Naive B cell (primary cell): ENCODE data around the gene TSSK3. TPM values are rescaled to one million over a fixed set of nuclear protein-coding genes. Genes with fewer than 3 reads are reported as not detected.

Source experiments
- ATAC-seq, 2 donors: fragments of 150-1000 bp; cut with Tn5 transposase; 2 replicates each; pipeline ENCODE4 v1.10.0; 2021; ENCODE audit warnings: low read depth in 2 of 2, mild to moderate bottlenecking in 2 of 2, moderate library complexity in 2 of 2
- DNase-seq: peaks from one replicate; pipeline ENCODE4 v3.0.0; 2022
- H3K27ac Mint-ChIP-seq, 6 donors: one replicate each; pipeline ENCODE4 v1.8.0; 2020 to 2022; ENCODE audit warnings: mild to moderate bottlenecking in 6 of 6, mixed read lengths in 6 of 6, moderate library complexity in 5 of 6, inconsistent platforms in 2 of 6
- H3K27me3 Mint-ChIP-seq, 3 donors: one replicate each; pipeline ENCODE4 v1.8.0; 2021 to 2022; ENCODE audit warnings: mixed read lengths in 3 of 3, mild to moderate bottlenecking in 1 of 3
- H3K36me3 Mint-ChIP-seq, 2 donors: one replicate each; pipeline ENCODE4 v1.8.0; 2020 to 2022; ENCODE audit warnings: mixed read lengths in 2 of 2, inconsistent platforms in 1 of 2, mild to moderate bottlenecking in 1 of 2
- H3K4me1 Mint-ChIP-seq, 3 donors: one replicate each; pipeline ENCODE4 v1.8.0; 2020 to 2022; ENCODE audit warnings: mixed read lengths in 3 of 3, inconsistent platforms in 1 of 3, mild to moderate bottlenecking in 1 of 3, moderate library complexity in 1 of 3
- H3K4me3 Mint-ChIP-seq, 8 donors: one replicate each; pipeline ENCODE4 v1.8.0; 2020 to 2022; ENCODE audit warnings: mild to moderate bottlenecking in 8 of 8, mixed read lengths in 8 of 8, moderate library complexity in 8 of 8, inconsistent platforms in 2 of 8
- H3K9me3 Mint-ChIP-seq, 7 donors: one replicate each; pipeline ENCODE4 v1.8.0; 2020 to 2022; ENCODE audit warnings: mixed read lengths in 7 of 7, mild to moderate bottlenecking in 5 of 7, inconsistent platforms in 2 of 7, moderate library complexity in 1 of 7
- polyA plus RNA-seq, 6 donors: library from polyadenylated mRNA; unstranded; fragments of 300-500 nt; fragmentation: Illumina TruSeq; gene quantifications; one replicate each; pipeline ENCODE4 v1.2.3, GENCODE V29; 2021; ENCODE audit warnings: low read depth in 6 of 6

Gene TSSK3
- polyA plus RNA-seq, 6 donors from 2014 or later: 0.30 to 4.8 (median 0.94) TPM

GRCh38 chr1:32334864-32335534 lies 27.3 kb upstream of the TSSK3 start:
- peak overlapping the region; percentile 86 to 95 (median 91) for H3K4me3 Mint-ChIP-seq
- H3K36me3 Mint-ChIP-seq: peaks cover 9 to 18% of the 10 kb centered on the region in 2 donors
- peak overlapping the region; percentile 22 to 94 (median 74) for H3K27ac Mint-ChIP-seq
- peaks cover 56 to 71% (median 62%) of the 10 kb centered on the region in 3 donors for H3K4me1 Mint-ChIP-seq
- H3K27me3 Mint-ChIP-seq: no peaks in the 10 kb centered on the region
- DNase-seq (peak; percentile 70), ATAC-seq (peak; percentile 48 to 50)
- no peaks in the 10 kb centered on the region for H3K9me3 Mint-ChIP-seq

DNA sequence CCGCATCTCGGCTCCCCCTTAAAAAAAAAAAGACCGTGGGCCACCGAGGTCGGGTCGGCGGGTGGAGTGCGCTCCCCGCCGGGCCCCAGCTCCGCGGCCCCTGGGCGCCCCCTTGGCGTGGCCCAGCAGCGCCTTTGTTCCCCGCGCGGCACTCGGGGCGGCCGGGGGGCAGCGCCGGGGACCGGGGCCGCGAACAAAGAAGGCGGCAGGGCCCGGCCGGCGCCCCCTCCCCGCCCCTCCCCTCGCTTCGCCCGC lies 26.9 kb upstream of the TSSK3 start:
- Mint-ChIP-seq H3K4me3 (peak overlapping the region in 7 of 8 donors; percentile 86 to 95 (median 91)), H3K36me3 (peaks cover 9 to 17% of the 10 kb centered on the region in 2 donors), H3K4me1 (peaks cover 59 to 75% (median 67%) of the 10 kb centered on the region in 3 donors), H3K27ac (no peak overlapping the region), H3K27me3 (no peaks in the 10 kb centered on the region), H3K9me3 (no peaks in the 10 kb centered on the region)
- ATAC-seq (peak; percentile 12 to 13), DNase-seq (no peak)

DNA sequence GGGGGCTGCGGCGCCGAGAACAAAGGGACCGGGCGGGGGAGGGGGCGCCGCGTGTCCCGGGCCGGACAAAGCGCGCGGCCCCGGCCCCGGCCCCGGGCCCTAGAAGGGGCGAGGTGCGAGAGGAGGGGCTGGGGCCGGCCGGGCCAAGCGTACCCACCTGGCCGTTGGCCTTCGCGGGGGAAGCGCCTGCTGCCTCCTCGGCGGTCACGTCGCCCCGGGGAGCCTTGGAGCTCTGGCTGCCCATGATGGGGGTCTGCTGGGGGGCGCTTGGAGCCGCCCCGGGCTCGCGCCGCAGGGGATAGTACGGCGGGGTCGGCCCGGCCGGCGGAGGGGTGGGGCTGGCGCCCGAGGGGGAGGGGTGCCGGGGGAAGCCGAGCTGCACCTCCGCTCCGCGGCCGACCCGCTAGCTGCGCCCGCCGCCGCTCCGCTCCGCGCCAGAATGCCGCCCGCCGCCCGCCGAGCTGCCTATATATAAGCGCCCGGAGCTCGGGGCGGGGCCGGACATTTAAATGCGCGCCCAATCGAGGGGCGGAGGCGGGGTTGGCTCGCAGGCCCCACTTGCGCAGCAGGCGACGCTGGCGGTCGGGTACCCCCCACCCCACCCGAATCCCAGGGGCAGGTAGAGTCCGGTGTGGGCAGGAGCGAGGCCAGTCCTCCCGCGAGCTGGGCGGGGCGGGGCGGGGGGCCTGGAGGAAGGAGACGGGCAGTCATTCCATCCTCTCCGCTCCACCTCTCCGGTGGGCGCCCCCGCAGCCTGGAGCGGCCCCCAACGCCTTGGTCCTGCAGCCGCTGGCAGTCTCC lies 26.3 kb upstream of the TSSK3 start, which contains the start of gene MARCKSL1:
TSS of gene MARCKSL1 (minus strand) at position 444 of the 801 bp plus-strand sequence. CDS start at position 244, 200 bp downstream.
- H3K4me1 Mint-ChIP-seq: peaks cover 59 to 72% (median 63%) of the 10 kb centered on the region in 3 donors
- peak within 1 kb of the TSS; percentile 86 to 95 (median 91) for H3K4me3 Mint-ChIP-seq
- peak within 1 kb of the TSS in 5 of 6 donors; percentile 85 to 95 (median 92) for H3K27ac Mint-ChIP-seq
- H3K9me3 Mint-ChIP-seq: no peaks in the 10 kb centered on the region
- DNase-seq (peak; percentile 90), ATAC-seq (peak; percentile 46 to 53)
- H3K36me3 Mint-ChIP-seq: peaks cover 6 to 13% of the 10 kb centered on the region in 2 donors
- no peaks in the 10 kb centered on the region for H3K27me3 Mint-ChIP-seq

- DNase-seq (no peak), ATAC-seq (no peak)
- Mint-ChIP-seq H3K27ac (peak overlapping the region in 5 of 6 donors; percentile 82 to 95 (median 87)), H3K36me3 (peaks cover 0 to 7% of the 10 kb centered on the region in 2 donors), H3K4me1 (peaks cover 59 to 67% (median 63%) of the 10 kb centered on the region in 3 donors), H3K4me3 (peak overlapping the region; percentile 77 to 88 (median 86)), H3K9me3 (no peaks in the 10 kb centered on the region), H3K27me3 (no peaks in the 10 kb centered on the region)
Measured at GRCh38 chr1:32336591-32336932, 25.8 kb upstream of the TSSK3 start.

- ATAC-seq (peak; percentile 59), DNase-seq (peak; percentile 75)
- peaks cover 0 to 2% of the 10 kb centered on the region in 2 donors for H3K36me3 Mint-ChIP-seq
- peak overlapping the region; percentile 80 to 95 (median 86) for H3K27ac Mint-ChIP-seq
- peaks cover 56 to 63% (median 61%) of the 10 kb centered on the region in 3 donors for H3K4me1 Mint-ChIP-seq
- H3K9me3 Mint-ChIP-seq: no peaks in the 10 kb centered on the region
- H3K4me3 Mint-ChIP-seq: peak overlapping the region; percentile 77 to 88 (median 86)
- H3K27me3 Mint-ChIP-seq: no peaks in the 10 kb centered on the region
Measured at GRCh38 chr1:32336963-32337675, 25.2 kb upstream of the TSSK3 start.

- Mint-ChIP-seq H3K27ac (peak overlapping the region; percentile 80 to 97 (median 92)), H3K4me1 (peaks cover 59 to 69% (median 63%) of the 10 kb centered on the region in 3 donors), H3K9me3 (no peaks in the 10 kb centered on the region), H3K36me3 (no peaks in the 10 kb centered on the region), H3K4me3 (peak overlapping the region; percentile 77 to 91 (median 86)), H3K27me3 (no peaks in the 10 kb centered on the region)
- DNase-seq (peak; percentile 53), ATAC-seq (peak; percentile 14 to 18)
Measured at GRCh38 chr1:32337855-32338636, 24.3 kb upstream of the TSSK3 start.

DNA sequence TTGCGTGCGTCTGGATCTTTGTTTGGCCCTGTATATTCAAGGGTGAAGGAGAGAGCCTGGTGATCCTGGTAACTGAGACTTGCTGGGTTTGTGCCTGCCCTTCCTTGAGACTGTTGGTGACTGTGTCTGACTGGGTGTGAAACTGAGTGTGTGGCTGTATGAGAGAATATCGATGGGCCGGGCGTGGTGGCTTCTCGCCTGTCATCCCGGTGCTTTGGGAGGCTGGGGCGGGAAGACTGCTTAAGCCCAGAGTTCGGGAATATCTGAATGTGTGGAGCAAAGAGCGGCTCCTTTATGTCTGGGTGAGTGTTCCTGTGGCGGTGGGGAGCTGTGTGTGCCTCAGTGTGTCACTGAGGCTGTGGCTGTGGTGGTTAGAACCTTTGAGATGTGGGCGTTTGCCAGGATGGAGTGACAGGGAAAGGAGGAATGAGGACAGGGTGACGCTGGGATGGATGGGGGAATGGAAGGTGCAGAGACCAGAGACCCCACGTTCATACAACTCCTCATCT lies 23.6 kb upstream of the TSSK3 start:
- H3K4me1 Mint-ChIP-seq: peaks cover 58 to 63% (median 60%) of the 10 kb centered on the region in 3 donors
- H3K27me3 Mint-ChIP-seq: no peaks in the 10 kb centered on the region
- peak overlapping the region; percentile 20 to 91 (median 62) for H3K27ac Mint-ChIP-seq
- no peak for ATAC-seq
- no peak for DNase-seq
- peak overlapping the region in 6 of 8 donors; percentile 7 to 86 (median 64) for H3K4me3 Mint-ChIP-seq
- H3K9me3 Mint-ChIP-seq: no peaks in the 10 kb centered on the region
- H3K36me3 Mint-ChIP-seq: no peaks in the 10 kb centered on the region

DNA sequence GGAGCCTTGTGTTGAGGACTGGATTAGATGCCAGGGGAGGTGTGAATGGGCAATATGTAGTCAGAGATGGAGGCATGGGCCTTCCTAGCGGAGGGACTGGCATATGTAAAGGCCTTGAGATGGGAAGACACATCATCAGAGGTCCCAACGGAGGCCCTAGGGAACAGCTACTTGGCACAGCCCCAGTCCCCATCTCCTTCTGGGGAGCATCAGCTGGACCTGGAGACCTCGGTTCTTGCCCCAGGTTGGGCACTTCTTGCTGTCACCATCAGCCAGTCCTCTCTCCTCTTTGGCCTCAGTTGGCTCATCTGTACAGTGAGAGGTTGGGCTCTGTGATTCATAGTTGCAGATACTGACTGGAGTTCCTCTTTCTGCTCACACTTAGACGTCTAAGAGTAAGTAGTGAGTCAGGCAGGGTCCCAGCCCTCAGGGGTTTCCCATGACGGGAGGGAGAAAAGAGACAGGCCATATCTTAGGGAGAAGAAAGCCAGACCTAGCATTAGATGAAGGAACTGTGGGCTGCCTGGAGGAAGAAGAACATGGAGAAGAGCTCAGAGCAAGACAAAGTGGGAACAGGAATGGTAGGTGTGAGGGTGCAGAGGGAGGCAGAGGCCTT lies 22.9 kb upstream of the TSSK3 start:
- ATAC-seq (peak; percentile 8 to 10), DNase-seq (no peak)
- H3K4me1 Mint-ChIP-seq: peaks cover 52 to 55% (median 52%) of the 10 kb centered on the region in 3 donors
- H3K27ac Mint-ChIP-seq: peak overlapping the region; percentile 48 to 91 (median 82)
- H3K9me3 Mint-ChIP-seq: no peaks in the 10 kb centered on the region
- H3K36me3 Mint-ChIP-seq: no peaks in the 10 kb centered on the region
- H3K4me3 Mint-ChIP-seq: peak overlapping the region in 3 of 8 donors; percentile 5 to 63 (median 19)
- no peaks in the 10 kb centered on the region for H3K27me3 Mint-ChIP-seq

GRCh38 chr1:32341186-32341757 lies 21.1 kb upstream of the TSSK3 start:
- no peak overlapping the region for H3K4me3 Mint-ChIP-seq
- no peaks in the 10 kb centered on the region for H3K36me3 Mint-ChIP-seq
- no peak for ATAC-seq
- no peak overlapping the region for H3K27ac Mint-ChIP-seq
- DNase-seq: no peak
- H3K4me1 Mint-ChIP-seq: peaks cover 44 to 56% (median 54%) of the 10 kb centered on the region in 3 donors
- peaks cover 0 to 4% (median 0%) of the 10 kb centered on the region in 3 donors for H3K27me3 Mint-ChIP-seq
- no peaks in the 10 kb centered on the region for H3K9me3 Mint-ChIP-seq

DNA sequence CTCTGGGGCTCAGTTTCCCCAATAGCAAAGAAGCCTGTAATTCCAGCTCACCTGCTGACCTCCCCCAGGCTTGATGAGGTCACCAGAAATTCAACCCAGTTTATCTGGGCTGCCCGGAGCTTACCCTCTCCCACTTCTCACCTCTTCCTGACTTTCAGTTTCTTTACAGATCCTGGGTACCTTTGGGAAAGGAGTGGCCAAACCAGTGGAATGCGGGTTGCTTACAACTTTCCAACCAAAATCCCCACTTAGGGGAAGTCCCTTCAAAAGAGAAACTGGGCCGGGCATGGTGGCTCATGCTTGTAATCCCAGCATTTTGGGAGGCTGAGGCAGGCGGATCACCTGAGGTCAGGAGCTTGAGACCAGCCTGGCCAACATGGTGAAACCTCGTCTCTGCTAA lies 20.4 kb upstream of the TSSK3 start:
- Mint-ChIP-seq H3K4me1 (peaks cover 40 to 55% (median 52%) of the 10 kb centered on the region in 3 donors), H3K9me3 (no peaks in the 10 kb centered on the region), H3K4me3 (no peak overlapping the region), H3K36me3 (no peaks in the 10 kb centered on the region), H3K27ac (no peak overlapping the region), H3K27me3 (peaks cover 0 to 4% (median 0%) of the 10 kb centered on the region in 3 donors)
- DNase-seq: no peak
- no peak for ATAC-seq

DNA sequence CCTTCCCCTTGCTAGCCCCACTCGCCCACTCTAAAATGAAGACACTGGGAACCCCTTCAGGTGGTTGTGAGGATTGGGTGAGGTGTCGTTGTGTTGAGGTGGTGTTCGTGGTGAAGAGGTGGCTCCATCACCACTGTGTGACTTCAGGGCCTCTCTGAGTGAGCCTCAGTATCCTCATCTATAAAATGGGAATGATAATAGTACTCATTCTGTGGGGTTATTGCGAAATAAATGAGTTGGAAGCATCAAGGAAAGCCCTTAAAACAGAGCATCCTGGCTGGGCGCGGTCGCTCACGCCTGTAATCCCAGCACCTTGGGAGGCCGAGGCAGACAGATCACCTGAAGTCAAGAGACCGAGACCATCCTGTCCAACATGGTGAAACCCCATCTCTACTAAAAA lies 19.6 kb upstream of the TSSK3 start:
- peaks cover 0 to 4% (median 0%) of the 10 kb centered on the region in 3 donors for H3K27me3 Mint-ChIP-seq
- H3K4me1 Mint-ChIP-seq: peaks cover 34 to 51% (median 45%) of the 10 kb centered on the region in 3 donors
- ATAC-seq (no peak), DNase-seq (no peak)
- no peaks in the 10 kb centered on the region for H3K9me3 Mint-ChIP-seq
- H3K4me3 Mint-ChIP-seq: no peak overlapping the region
- H3K36me3 Mint-ChIP-seq: no peaks in the 10 kb centered on the region
- H3K27ac Mint-ChIP-seq: no peak overlapping the region

DNA sequence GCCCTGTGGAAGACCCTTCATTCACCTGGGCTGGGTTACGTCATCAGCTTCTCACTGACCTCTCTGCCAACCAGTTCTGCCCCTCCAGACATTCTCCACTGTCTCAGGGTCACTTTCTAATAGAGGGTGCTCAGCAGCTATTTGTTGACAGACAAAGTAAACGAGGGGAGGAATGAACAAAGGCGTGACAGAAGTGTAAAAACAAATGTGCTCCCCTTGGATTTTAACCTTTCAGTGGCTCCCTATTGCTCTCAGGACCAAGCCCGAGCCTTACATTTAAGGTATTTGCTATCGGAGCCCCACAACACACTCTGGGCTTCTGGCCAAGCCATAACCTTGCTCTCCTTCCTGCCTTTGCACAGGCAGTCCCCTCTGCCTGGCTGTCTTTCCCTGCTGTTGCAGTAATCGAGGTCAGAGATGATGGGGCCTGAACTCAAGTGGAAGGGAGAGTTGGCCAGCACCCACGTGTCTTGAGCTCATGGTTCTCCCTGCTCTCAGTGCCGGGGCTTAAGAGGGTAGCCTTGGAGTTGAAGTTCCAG lies 17.0 kb upstream of the TSSK3 start:
- peak overlapping the region in 2 of 6 donors; percentile 57 to 76 for H3K27ac Mint-ChIP-seq
- H3K9me3 Mint-ChIP-seq: no peaks in the 10 kb centered on the region
- H3K4me3 Mint-ChIP-seq: no peak overlapping the region
- peaks cover 17 to 46% (median 36%) of the 10 kb centered on the region in 3 donors for H3K4me1 Mint-ChIP-seq
- H3K36me3 Mint-ChIP-seq: no peaks in the 10 kb centered on the region
- DNase-seq (no peak), ATAC-seq (no peak)
- H3K27me3 Mint-ChIP-seq: peaks cover 0 to 4% (median 0%) of the 10 kb centered on the region in 3 donors
